HG02938 (cell line): Measurements from ENCODE around the gene NAA35.
"Not testable (repeated sequence)": the region's sequence is repeated elsewhere in the genome, so short reads cannot be mapped to it uniquely, and the experiment has no call there.

Experiments
- ATAC-seq: cut with Tn5 transposase; IDR thresholded peaks from one replicate; pipeline ENCODE4 v1.9.1; 2021; ENCODE audit warnings: mild to moderate bottlenecking, moderate library complexity; ENCODE audit not compliant: unreplicated experiment

The NAA35 gene

DNA sequence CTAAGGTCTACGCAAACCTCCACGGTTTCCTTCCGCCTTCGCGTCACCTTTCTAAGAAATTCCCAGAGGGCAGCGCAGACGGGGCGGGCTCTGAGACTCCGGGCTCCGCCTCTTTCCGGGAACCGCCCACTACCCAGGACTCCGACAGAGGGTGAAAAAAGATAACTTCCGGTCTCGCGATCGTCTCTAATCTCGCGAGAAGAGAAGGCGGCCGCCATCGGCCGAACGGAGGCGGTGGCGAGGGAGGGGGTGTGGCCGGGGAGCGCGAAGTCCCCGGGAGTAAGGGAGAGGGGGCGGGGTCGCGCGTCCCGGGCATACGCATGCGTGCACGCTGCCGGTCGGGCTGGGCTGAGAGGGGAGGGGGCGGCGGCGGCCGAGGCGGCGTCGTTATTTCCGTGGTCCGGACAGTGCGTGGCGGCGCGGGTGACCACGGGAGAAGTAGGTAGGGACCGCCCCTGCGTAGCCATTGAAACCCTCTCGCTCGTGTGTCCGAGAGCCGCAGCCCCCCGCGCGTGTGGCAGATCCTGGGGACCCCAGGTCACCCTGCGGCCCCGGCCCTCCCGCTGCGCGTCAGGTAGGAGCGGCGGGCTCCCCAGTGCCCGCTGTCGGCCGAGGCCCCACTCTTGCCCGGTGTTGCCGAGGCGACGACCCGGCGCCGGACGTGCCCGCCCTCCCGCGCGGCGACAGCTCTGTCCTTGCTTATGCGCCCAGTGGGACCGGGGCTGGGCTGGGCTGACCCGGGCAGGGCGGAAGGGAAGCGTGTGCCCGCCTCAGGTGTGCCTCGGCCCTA, at the start of gene NAA35:
TSS of gene NAA35 (plus strand) at position 315 of the 790 bp plus-strand sequence. CDS start 1,014 bp downstream, outside the sequence.
- ATAC-seq = peak; percentile 94

DNA sequence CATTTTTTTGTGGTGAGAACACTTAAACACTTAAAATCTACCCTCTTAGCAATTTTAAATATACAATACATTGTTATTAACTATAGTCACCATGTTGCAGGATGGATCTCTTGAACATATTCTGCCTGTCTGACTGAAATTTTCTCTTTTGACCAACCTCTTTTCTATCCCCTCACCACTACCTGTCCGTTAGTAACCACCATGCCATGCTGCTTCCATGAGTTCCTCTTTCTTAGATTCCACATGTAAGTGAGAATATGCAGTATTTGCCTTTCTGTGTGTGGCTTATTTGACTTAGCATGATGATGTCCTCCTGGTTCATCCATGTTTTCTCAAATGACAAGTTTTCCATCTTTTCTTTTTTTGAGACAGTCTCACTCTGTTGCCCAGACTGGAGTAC, 48.5 kb upstream of the NAA35 start:
- ATAC-seq = no peak

DNA sequence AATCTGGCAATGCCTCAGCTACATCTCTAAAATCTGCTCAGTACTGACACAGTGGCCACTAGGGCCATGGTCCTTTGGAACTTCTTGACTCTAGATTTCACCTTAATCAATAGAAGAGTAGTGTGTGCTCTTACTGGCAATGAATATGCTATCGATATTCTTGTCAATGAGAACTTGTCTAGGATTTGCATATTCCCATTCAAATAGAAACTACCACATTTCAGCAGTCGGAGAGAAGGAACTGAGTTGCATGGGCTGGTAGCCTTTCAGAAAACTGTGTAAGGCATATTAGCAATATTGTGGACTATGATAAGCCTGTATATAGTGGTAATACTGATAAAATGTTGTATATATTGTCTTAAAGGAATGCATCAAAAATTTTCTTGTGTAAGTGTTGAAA, 45.3 kb upstream of the NAA35 start:
- no peak for ATAC-seq

DNA sequence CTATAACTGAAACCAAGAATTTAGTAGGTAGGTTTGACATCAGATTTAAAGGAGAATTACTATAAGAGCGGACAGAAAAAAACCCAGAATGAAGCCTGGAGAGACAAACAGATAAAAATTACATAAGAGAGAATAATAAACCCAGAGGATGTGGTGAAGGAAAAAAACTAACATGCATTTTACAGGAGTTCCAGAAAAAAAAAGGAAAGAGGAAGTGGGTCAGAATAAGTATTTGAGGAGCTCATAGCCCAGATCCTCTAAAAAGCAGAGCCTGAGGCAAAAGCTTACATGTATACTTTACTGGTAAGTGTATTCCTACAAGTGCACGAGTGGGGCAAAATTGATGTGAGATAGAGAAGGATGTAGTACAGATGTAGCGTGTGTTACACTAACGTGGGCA, 43.1 kb upstream of the NAA35 start:
- ATAC-seq = no peak

DNA sequence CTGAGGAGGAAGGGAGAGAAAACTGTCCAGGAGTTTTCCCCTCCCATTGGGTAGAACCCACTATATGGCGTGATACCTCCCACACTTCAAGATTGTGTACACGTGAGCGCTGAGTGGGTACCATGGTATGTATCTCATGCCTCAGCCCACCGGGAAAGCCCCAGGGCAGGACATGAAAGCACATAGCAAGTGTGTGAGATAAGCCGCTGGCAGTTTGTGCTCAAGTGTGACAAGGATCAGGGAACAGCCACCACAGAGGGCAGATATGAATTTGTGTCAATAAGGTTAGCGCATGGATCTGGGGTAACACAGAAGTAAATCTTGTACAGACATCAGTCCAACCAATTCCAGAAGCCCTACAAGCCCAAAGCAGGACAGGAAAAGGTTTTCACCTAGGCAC, 42.6 kb upstream of the NAA35 start:
- ATAC-seq = no peak

DNA sequence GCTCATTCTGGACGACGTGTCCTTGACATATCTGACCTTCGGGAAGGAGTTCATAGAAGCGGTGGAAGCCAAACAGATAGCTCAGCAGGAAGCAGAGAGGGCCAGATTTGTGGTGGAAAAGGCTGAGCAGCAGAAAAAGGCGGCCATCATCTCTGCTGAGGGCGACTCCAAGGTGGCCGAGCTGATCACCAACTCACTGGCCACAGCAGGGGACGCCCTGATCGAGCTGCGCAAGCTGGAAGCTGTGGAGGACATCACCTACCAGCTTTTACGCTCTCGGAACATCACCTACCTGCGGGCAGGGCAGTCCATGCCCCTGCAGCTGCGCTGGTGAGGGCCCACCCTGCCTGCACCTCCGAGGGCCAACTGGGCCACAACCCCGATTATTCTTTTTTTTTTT, 41.6 kb upstream of the NAA35 start:
- no peak for ATAC-seq

DNA sequence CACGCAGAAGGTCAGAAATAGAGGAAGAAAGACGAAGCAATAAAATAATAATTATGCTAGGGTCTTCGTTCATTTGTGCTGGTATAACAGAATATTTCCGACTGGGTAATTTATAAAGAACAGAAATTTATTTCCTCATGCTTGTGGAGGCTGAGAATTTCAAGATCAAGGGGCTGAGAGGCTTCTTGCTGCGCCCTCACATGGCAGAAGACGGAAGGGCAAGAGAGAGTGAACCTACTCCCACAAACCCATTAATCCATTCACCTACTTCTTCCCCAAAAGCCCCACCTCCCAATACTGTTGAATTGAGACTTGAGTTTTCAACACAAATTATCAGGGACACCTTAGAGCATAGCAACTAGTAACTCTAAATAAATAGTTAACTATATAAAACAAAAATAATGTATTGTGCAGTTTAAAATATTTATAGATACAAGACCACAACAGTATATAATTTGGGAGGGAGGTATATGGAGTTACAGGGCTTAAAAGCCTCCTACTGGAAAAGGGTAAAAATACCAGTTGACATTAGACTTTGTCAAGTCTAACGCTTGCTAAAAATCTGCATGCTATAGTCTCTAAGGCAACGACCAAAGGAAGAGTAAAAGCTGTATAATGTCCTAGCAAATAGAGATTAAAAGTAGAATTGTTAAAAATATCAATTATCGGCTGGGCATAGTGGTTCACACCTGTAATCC, 40.3 kb upstream of the NAA35 start:
- ATAC-seq = no peak

DNA sequence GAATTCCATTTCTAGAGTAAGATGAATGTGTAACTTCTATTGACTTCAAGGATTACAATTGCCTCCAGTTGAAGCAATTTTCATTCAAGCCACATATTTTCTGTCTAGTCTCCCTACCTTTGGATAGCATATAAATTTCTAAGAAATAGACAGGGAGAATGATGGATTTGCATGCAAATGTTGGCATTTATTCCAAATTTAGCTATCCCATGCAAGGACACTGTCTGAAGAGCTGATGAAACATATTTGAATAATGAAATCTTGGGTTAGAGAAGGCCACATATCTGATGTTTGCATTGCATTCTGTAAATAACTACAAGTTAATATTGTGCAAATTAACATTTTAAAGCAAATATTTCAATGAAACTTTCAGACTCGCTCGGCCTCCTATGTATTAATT, 36.0 kb upstream of the NAA35 start:
- no peak for ATAC-seq

DNA sequence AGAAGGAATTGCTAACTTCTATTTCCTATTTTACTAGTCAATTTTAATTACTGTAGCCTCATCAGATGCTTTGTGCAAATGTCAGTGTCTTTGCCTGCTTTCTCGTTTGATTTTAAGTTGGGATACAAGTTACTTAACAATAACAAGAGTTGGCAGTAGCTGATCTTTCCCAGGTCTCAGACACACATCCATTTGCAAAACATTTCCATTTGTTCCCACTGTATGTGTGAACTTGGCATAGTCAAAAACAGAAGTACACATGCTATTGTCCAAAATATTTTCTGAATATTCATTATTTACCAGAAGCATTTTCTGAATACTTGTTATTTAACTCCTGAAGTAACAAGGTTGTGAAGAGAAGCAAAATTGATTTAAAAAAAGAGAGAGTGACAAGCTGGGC, 35.0 kb upstream of the NAA35 start:
- no peak for ATAC-seq

DNA sequence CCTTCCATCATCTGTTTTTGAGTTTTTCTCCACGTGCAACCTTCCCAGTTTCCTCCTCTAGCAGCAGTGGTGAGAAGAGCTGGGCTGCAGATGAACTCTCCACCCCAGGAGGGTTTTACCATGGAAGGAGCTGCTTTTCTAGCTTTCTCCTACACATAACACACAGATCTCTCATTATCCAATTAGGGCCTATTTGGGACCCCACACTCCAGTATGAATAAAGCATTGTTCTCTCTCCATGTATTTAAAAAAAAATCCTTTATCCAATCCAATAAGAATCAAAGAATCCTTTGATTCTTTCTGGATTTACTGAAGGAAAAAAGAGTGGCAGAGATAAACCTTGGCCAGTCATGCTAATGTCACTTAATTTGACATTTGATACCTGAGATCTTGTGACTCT, 31.6 kb upstream of the NAA35 start:
- ATAC-seq = no peak

DNA sequence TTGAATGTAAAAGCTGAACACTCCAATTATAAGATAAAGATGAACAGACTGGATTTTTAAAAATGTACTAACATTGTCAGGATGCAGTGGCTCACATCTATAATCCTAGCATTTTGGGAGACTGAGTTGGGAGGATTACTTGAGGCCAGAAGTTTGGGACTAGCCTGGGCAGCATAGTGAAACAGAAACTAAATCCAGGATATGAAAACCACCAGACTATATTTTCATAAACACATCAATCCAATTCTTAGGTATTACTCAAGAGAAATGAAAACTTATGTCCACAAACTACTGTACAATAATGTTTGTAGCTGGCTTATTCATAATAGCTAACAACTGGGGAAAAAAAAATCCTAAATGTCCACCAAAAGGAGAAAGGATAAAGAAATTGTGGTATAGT, 26.8 kb upstream of the NAA35 start:
- ATAC-seq = no peak

DNA sequence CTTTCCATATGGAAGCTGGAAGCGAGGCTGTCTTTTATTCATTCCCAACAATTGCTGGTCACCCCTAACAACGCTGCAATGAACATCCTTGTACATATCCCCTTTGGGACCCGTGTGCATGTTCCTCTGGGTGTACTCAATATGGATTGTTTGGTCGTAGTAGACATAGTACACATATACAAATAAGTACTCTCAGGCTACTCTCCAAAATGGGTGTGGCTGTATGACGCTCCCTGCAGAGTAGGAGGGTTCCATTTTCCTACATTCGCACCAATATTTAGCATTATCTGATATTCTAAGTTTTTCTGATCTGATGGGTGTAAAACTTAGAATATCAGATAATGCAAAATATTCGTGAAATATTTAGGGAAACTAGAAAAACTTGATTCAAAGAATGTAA, 23.2 kb upstream of the NAA35 start:
- no peak for ATAC-seq

DNA sequence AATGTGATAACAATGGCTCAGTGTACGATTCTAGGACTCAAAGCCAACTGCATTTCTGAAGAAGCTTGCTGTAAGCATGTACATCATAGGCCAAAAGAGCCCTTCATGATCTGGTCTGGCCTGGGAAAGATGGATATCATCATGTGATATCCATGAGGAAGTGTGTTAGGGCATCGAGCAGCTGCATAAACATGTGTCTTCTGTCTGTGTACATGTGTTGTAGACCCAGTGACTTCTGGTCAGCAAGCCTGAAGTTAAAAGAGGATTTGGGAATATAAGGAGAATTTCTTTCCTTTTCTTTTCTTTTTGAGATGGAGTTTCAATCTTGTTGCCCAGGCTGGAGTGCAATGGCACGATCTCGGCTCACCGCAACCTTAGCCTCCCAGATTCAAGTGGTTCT, 15.5 kb upstream of the NAA35 start:
- ATAC-seq = no peak

DNA sequence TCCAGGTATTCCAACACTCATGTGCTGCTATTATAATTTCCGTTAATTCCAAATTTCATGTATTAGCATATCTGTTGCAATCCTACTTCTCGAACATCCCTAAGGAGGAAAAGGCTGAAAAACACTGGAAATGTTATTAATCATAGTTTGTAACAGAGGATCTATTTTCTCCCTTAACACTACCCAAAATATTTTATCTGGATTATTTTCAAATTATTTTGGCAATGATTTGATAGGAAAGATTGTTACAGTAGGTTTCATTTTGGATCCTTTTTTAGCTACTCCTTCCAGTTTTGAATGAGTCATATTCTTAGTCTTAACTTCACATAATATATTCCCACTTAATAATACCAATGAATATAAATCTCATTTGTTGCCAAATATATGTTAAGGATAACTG, 13.9 kb upstream of the NAA35 start:
- no peak for ATAC-seq

DNA sequence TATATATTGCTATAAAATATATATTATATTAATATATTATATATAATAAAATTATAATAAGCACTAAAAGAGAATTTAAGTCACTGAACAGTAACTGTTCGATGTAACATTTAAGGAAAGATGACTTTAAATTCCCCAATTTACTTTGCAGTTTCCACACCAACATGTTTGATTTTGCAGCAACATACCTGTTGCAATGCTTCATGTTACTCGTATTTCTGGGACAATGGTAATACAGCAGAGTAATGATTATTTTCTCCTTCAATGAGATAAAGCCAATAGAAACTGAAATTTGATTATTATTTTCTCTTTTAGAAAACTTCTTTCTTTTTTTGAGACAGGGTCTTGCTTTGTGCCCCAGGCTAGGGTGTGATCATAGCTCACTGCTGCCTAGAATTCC, 9.5 kb upstream of the NAA35 start:
- ATAC-seq = no peak

DNA sequence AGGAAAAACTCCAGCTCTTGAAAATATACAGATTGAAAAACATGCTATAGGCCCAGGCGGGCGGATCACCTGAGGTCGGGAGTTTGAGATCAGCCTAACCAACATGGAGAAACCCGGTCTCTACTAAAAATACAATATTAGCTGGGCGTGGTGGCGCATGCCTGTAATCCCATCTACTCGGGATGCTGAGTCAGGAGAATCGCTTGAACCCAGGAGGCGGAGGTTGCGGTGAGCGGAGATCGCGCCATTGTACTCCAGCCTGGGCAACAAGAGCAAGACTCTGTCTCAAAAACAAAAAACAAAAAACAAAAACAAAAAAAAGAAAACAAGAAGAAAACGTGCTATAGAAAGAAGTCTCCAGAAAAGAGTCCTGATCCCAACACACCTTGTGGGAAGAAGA, 5.0 kb upstream of the NAA35 start:
- ATAC-seq = not testable (repeated sequence)

DNA sequence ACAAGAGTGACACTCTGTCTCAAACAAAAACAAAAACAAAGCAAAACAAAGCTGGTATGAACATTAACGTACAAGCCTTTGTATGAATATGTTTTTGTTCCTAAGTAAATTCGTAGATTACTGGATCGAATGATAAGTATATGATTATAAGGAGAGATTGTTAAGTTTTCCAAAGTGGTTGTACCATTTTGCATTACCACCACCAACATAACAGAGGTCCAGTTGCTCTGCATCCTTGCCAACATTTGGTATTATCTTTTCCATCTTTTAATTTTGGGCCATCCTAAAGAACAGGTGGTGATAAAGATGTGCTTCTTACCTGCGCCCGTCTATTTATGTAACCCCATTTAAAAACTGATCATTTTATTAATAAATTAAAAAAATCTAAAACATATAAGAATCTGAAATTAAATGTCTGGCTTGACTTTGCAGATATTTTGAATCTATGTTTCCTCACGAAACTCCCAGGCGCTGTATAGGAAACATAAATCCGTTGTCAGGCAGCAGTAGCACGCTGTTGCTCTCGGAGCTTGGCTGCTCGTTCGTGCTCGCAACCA, 593 bp upstream of the NAA35 start:
- no peak for ATAC-seq

DNA sequence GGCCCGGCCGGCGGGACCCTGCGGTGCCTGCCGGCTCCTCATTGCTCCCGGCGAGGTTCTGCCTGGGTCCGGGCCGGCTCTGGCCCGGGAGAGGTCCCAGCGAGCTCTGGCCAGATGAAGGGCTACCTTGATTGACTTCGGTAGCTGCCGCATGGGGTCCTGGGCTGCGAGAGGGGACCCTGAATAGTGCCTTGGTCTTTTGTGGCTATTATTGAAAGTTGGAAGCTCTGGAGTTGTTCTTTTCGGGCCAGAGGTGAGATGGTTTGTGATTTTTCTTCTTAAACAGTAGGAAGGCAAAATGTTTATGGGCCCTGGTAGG, 635 bp downstream of the NAA35 start:
- ATAC-seq = no peak

DNA sequence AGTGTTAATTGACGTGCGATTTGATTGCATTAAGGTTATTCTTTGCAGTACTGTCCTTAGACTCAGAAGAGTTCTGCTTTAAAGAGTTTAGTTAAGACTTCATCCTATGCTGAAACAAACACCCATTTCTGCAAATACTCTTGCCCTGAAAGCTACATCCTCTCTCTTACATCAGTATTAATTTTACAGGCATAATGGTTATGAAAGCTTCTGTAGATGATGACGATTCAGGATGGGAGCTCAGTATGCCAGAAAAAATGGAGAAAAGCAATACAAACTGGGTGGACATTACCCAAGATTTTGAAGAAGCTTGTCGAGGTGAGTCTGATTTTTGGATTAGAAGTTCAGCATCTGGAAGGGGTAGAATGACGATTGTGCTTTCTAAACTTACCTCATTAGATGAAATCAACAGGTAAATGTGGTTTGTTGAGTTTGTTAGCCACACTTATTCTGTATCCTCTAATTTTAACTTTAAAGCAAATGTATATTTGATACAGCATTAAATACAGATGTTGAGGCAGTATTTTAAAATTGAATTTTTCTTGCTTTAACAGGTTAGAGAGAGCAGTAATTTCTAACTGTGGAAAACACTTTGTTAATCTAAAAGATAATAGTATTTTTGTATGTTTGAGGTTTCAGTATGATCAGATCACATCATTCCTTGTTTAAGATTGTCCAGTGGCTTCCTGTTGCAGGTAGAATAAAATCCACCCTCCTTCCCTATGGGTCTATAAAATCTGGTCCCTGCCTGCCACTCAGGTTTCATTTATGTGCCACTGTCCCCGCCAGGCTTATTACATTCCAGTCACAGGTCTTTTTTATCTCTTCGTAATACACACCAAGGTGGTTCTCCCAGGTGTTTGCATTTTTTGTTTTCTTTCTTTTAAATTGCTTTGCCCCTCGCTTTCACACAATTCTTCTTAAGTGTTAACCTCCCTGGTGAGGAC, 1.3 kb downstream of the NAA35 start:
- no peak for ATAC-seq

DNA sequence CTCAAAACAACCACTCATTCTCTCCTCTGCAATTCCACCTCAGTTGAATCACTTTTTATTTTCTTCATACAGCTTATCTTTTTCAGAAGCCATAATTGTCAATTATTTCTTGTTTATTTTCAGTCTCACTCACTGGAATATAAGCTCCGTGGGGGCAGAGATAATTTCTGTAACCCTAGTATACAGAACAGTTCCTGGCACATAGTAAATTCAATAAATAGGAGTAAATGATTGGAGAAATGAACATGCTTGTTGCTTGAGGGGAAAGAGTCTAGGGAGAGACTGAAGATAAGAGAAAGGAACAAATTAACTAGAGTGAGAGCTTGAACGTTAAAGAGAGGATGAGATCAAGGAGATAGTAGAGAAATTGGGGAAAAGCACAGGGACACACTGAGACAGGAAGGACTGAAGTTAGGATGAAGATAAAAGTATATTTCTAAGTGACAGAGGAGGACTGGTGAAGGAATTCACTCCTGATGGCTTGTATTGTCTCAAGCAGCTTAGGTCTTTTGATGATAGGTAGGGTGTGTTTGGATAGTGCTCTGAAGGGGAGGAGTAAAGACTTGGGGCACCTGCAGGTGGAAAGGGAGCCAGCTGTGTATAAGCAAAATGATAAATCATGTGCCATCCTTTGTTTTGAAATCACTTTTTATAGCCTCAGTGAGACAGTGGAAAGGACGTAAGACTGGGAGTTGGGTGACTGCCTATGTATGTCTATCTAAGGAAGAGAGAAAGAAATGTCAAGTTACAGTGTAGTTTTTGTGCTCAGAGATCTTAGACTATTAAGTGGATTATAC, 2.2 kb downstream of the NAA35 start:
- no peak for ATAC-seq
